ENCODE results near the gene MFF.

Gene MFF

GRCh38 chr2:227341553-227341952 lies 16.5 kb downstream of the MFF start:
- no peak overlapping the region for H3K4me3 ChIP-seq (ENCODE audit: low read depth, low read length)
- TF ChIP-seq CTCF (IDR thresholded peaks at IDR 0.05; ENCODE audit: low read depth, low read length) = no peak
- in situ Hi-C loops (cut with HindIII; ENCODE audit: low sequenced_read_pairs) = no loop called here
- DNase-seq (ENCODE audit: low read depth, low spot score) = no peak

- in situ Hi-C loops (cut with HindIII; ENCODE audit: low sequenced_read_pairs) = no loop called here
- TF ChIP-seq CTCF (IDR thresholded peaks at IDR 0.05; ENCODE audit: low read depth, low read length) = no peak
- DNase-seq (ENCODE audit: low read depth, low spot score) = no peak
- H3K4me3 ChIP-seq (ENCODE audit: low read depth, low read length) = no peak overlapping the region
Measured at GRCh38 chr2:227344231-227344630, 19.2 kb downstream of the MFF start.

- DNase-seq (ENCODE audit: low read depth, low spot score) = no peak
- TF ChIP-seq CTCF (IDR thresholded peaks at IDR 0.05; ENCODE audit: low read depth, low read length) = no peak
- in situ Hi-C loops (cut with HindIII; ENCODE audit: low sequenced_read_pairs) = no loop called here
- no peak overlapping the region for H3K4me3 ChIP-seq (ENCODE audit: low read depth, low read length)
Measured at GRCh38 chr2:227347117-227347516, 22.1 kb downstream of the MFF start.

GRCh38 chr2:227348324-227348723 lies 23.3 kb downstream of the MFF start:
- no peak overlapping the region for H3K4me3 ChIP-seq (ENCODE audit: low read depth, low read length)
- in situ Hi-C loops (cut with HindIII; ENCODE audit: low sequenced_read_pairs) = no loop called here
- DNase-seq (ENCODE audit: low read depth, low spot score) = no peak
- no peak for TF ChIP-seq CTCF (IDR thresholded peaks at IDR 0.05; ENCODE audit: low read depth, low read length)

GRCh38 chr2:227349989-227350612 lies 25.1 kb downstream of the MFF start:
- TF ChIP-seq CTCF (IDR thresholded peaks at IDR 0.05; ENCODE audit: low read depth, low read length) = no peak
- no peak for DNase-seq (ENCODE audit: low read depth, low spot score)
- H3K4me3 ChIP-seq (ENCODE audit: low read depth, low read length) = no peak overlapping the region
- in situ Hi-C loops (cut with HindIII; ENCODE audit: low sequenced_read_pairs) = no loop called here

GRCh38 chr2:227351639-227352038 lies 26.6 kb downstream of the MFF start:
- in situ Hi-C loops (cut with HindIII; ENCODE audit: low sequenced_read_pairs) = no loop called here
- DNase-seq (ENCODE audit: low read depth, low spot score) = no peak
- no peak overlapping the region for H3K4me3 ChIP-seq (ENCODE audit: low read depth, low read length)
- TF ChIP-seq CTCF (IDR thresholded peaks at IDR 0.05; ENCODE audit: low read depth, low read length) = no peak

- TF ChIP-seq CTCF (IDR thresholded peaks at IDR 0.05; ENCODE audit: low read depth, low read length) = no peak
- H3K4me3 ChIP-seq (ENCODE audit: low read depth, low read length) = no peak overlapping the region
- in situ Hi-C loops (cut with HindIII; ENCODE audit: low sequenced_read_pairs) = no loop called here
- DNase-seq (ENCODE audit: low read depth, low spot score) = peak; percentile 50
Measured at GRCh38 chr2:227360351-227360750, 35.3 kb downstream of the MFF start.

All from astrocyte of the spinal cord (primary cell).